NCI-H2107 treated with DMSO at 0.1 percent for 48 hours (cell line): ENCODE measurements around the gene HPCAL1.

Experiments used
- DNase-seq: peaks from one replicate; lab custom pipeline; 2025; ENCODE audit not compliant: unreplicated experiment; lab: John Stamatoyannopoulos, UW

Gene HPCAL1

GRCh38 chr2:10400978-10401951 is 98.6 kb downstream of the HPCAL1 start:
- DNase-seq = no peak

- DNase-seq = no peak
Measured at GRCh38 chr2:10402062-10402585, 99.4 kb downstream of the HPCAL1 start.

GRCh38 chr2:10402653-10403215 is 100.0 kb downstream of the HPCAL1 start:
- no peak for DNase-seq

- DNase-seq = no peak
Measured at GRCh38 chr2:10404324-10405143, 101.8 kb downstream of the HPCAL1 start.

GRCh38 chr2:10405448-10405847 is 102.7 kb downstream of the HPCAL1 start:
- DNase-seq = no peak

GRCh38 chr2:10406016-10406415 is 103.3 kb downstream of the HPCAL1 start:
- DNase-seq = no peak

- DNase-seq = no peak
Measured at GRCh38 chr2:10406491-10407188, 103.9 kb downstream of the HPCAL1 start.

GRCh38 chr2:10407432-10407831 is 104.7 kb downstream of the HPCAL1 start:
- DNase-seq = no peak

- peak; percentile 16 for DNase-seq
Measured at GRCh38 chr2:10407841-10408648, 105.3 kb downstream of the HPCAL1 start.

- peak; percentile 83 for DNase-seq
Measured at GRCh38 chr2:10408649-10409579, 106.2 kb downstream of the HPCAL1 start.

- peak; percentile 43 for DNase-seq
Measured at GRCh38 chr2:10410001-10410822, 107.5 kb downstream of the HPCAL1 start.

- no peak for DNase-seq
Measured at GRCh38 chr2:10410823-10411437, 108.2 kb downstream of the HPCAL1 start.

- DNase-seq = no peak
Measured at GRCh38 chr2:10411557-10411956, 108.9 kb downstream of the HPCAL1 start.

GRCh38 chr2:10412380-10412779 is 109.7 kb downstream of the HPCAL1 start:
- DNase-seq = no peak

GRCh38 chr2:10413503-10413902 is 110.8 kb downstream of the HPCAL1 start:
- DNase-seq = no peak

GRCh38 chr2:10413991-10414451 is 111.3 kb downstream of the HPCAL1 start:
- DNase-seq = peak; percentile 82

- DNase-seq = peak; percentile 49
Measured at GRCh38 chr2:10414591-10414990, 111.9 kb downstream of the HPCAL1 start.
